NCI-H82 (cell line): ENCODE results near the gene CRTC3.
"Not testable (repeated sequence)": the region's sequence is repeated elsewhere in the genome, so short reads cannot be mapped to it uniquely, and the experiment has no call there.

ENCODE experiments used
- DNase-seq: peaks from one replicate; lab custom pipeline; 2025; lab: John Stamatoyannopoulos, UW

CRTC3 gene

GRCh38 chr15:90624278-90624981 lies 94.7 kb downstream of the CRTC3 start:
- no peak for DNase-seq

GRCh38 chr15:90625037-90625436 lies 95.3 kb downstream of the CRTC3 start:
- no peak for DNase-seq

- DNase-seq: no peak
Observed at GRCh38 chr15:90629217-90629616, 99.5 kb downstream of the CRTC3 start.

- DNase-seq: no peak
Observed at GRCh38 chr15:90633360-90633759, 103.6 kb downstream of the CRTC3 start.

- not testable (repeated sequence) for DNase-seq
Observed at GRCh38 chr15:90636993-90637392, 107.3 kb downstream of the CRTC3 start.

GRCh38 chr15:90637693-90638092 lies 108.0 kb downstream of the CRTC3 start:
- peak; percentile 96 for DNase-seq

- DNase-seq: peak; percentile 97
Observed at GRCh38 chr15:90638201-90638691, 108.5 kb downstream of the CRTC3 start.

- DNase-seq: peak; percentile 44
Observed at GRCh38 chr15:90638963-90639362, 109.2 kb downstream of the CRTC3 start.

- DNase-seq: no peak
Observed at GRCh38 chr15:90640862-90641261, 111.1 kb downstream of the CRTC3 start.

- DNase-seq: no peak
Observed at GRCh38 chr15:90641581-90642463, 112.1 kb downstream of the CRTC3 start.

GRCh38 chr15:90642464-90643300 lies 113.0 kb downstream of the CRTC3 start:
- peak; percentile 23 for DNase-seq

- no peak for DNase-seq
Observed at GRCh38 chr15:90643301-90643632, 113.5 kb downstream of the CRTC3 start.

- DNase-seq: no peak
Observed at GRCh38 chr15:90644526-90644925, 114.8 kb downstream of the CRTC3 start.

- DNase-seq: no peak
Observed at GRCh38 chr15:90644952-90645725, 115.4 kb downstream of the CRTC3 start.

- no peak for DNase-seq
Observed at GRCh38 chr15:90645873-90646575, 116.3 kb downstream of the CRTC3 start.

- no peak for DNase-seq
Observed at GRCh38 chr15:90646662-90647305, 117.1 kb downstream of the CRTC3 start.

GRCh38 chr15:90647326-90647725 lies 117.6 kb downstream of the CRTC3 start:
- no peak for DNase-seq

- DNase-seq: peak; percentile 87
Observed at GRCh38 chr15:90648137-90649070, 118.7 kb downstream of the CRTC3 start.
